K562 (cell line): ENCODE results near the gene TMEM204. TPM values are rescaled to one million over a fixed set of nuclear protein-coding genes. Genes with fewer than 3 reads are reported as not detected.
A peak's percentile ranks its signal among the peaks of the same experiment; 100 is the strongest.

ENCODE experiments used
- ATF1 ChIP-seq, 2 experiments: fragments of 450-650 bp in 1 of 2; IDR thresholded peaks; 2 replicates each; pipeline ENCODE4 v1.6.1; 2016; ENCODE audit warnings: missing compliant biosample characterization in 1 of 2, missing genetic modification characterization in 1 of 2
- BCOR ChIP-seq: fragments of 450-650 bp; IDR thresholded peaks from 2 replicates; pipeline ENCODE4 v1.6.1; 2016
- CTCF ChIP-seq, 3 experiments: IDR thresholded peaks in 2 of 3; conservative IDR thresholded peaks in 1 of 3; 2 replicates each; pipeline ENCODE4 v1.5.1; 2011 to 2012; ENCODE audit warnings: low read length in 3 of 3, mild to moderate bottlenecking in 3 of 3, control low read depth in 2 of 3, improper control_type of control experiment in 1 of 3, inconsistent platforms in 1 of 3, low read depth in 1 of 3, mixed read lengths in 1 of 3, moderate library complexity in 1 of 3; ENCODE audit not compliant: insufficient read depth in 2 of 3
- CXXC5 ChIP-seq: fragments of 250-450 bp; sonication (Bioruptor Pico); IDR thresholded peaks from 2 replicates; pipeline ENCODE4 v1.8.0; 2022; ENCODE audit warnings: inconsistent platforms, mild to moderate bottlenecking, moderate library complexity
- GABPA ChIP-seq: fragments of 200-800 bp; sonication (Bioruptor generic); conservative IDR thresholded peaks from 2 replicates; pipeline ENCODE4 v1.6.1; 2016; ENCODE audit warnings: low read depth, missing genetic modification characterization, missing compliant biosample characterization
- HBP1 ChIP-seq: fragments of 450-650 bp; formaldehyde crosslinking; IDR thresholded peaks from 2 replicates; pipeline ENCODE4 v1.4.0; 2022; ENCODE audit warnings: missing genetic modification characterization
- HDAC1 ChIP-seq, 2 experiments: fragments of 450-650 bp; IDR thresholded peaks; 2 replicates each; pipeline ENCODE4 v1.6.1; 2016 to 2017; ENCODE audit warnings: inconsistent platforms in 1 of 2, mild to moderate bottlenecking in 1 of 2, moderate library complexity in 1 of 2
- MYNN ChIP-seq, 2 experiments: sonication (generic); formaldehyde crosslinking in 1 of 2; IDR thresholded peaks; 2 replicates each; pipeline versions ENCODE4 v1.5.0 to v1.6.1; 2016 to 2020; ENCODE audit warnings: antibody characterized with exemption in 1 of 2, missing genetic modification reagents in 1 of 2
- POLR2H ChIP-seq: IDR thresholded peaks from 2 replicates; pipeline ENCODE4 v1.6.1; 2016; ENCODE audit warnings: missing genetic modification characterization, low read depth, mild to moderate bottlenecking, control low read depth, missing compliant biosample characterization, moderate library complexity
- RFX1 ChIP-seq: fragments of 450-650 bp; IDR thresholded peaks from 2 replicates; pipeline ENCODE4 v1.6.1; 2016; ENCODE audit warnings: mild to moderate bottlenecking, moderate library complexity
- SMC3 ChIP-seq: conservative IDR thresholded peaks from 2 replicates; pipeline ENCODE4 v1.6.1; 2011; ENCODE audit warnings: low read depth, low read length, improper control_type of control experiment; ENCODE audit not compliant: insufficient read depth
- TFAP4 ChIP-seq: sonication (generic); formaldehyde crosslinking; IDR thresholded peaks from 2 replicates; pipeline ENCODE4 v1.8.0; 2022; ENCODE audit warnings: missing genetic modification reagents, mild to moderate bottlenecking, moderate library complexity, borderline replicate concordance
- TGIF2 ChIP-seq: sonication (generic); formaldehyde crosslinking; IDR thresholded peaks from 2 replicates; pipeline ENCODE4 v1.8.1; 2022; ENCODE audit warnings: mild to moderate bottlenecking, missing genetic modification reagents, moderate library complexity
- ZNF197 ChIP-seq: fragments of 200-800 bp; sonication (Bioruptor generic); IDR thresholded peaks from 2 replicates; pipeline ENCODE4 v1.6.1; 2016; ENCODE audit warnings: low read depth, missing genetic modification characterization, missing compliant biosample characterization
- ZNF395 ChIP-seq: fragments of 200-800 bp; sonication (Bioruptor generic); IDR thresholded peaks from 2 replicates; pipeline ENCODE4 v1.6.1; 2017; ENCODE audit warnings: missing genetic modification characterization, missing compliant biosample characterization
- ZNF639 ChIP-seq, 2 experiments: fragments of 200-800 bp in 1 of 2; sonication (Bioruptor generic) in 1 of 2; sonication (generic) in 1 of 2; formaldehyde crosslinking in 1 of 2; IDR thresholded peaks in 1 of 2; conservative IDR thresholded peaks in 1 of 2; 2 replicates each; pipeline versions ENCODE4 v1.5.0 to v1.6.1; 2016 to 2020; ENCODE audit warnings: missing compliant biosample characterization in 1 of 2, missing genetic modification characterization in 1 of 2, missing genetic modification reagents in 1 of 2
- ZNF644 ChIP-seq: fragments of 200-800 bp; sonication (Bioruptor generic); IDR thresholded peaks from 2 replicates; pipeline ENCODE4 v1.6.1; 2016; ENCODE audit warnings: low read depth, missing genetic modification characterization, missing compliant biosample characterization
- polyA plus RNA-seq, 8 experiments: library from polyadenylated mRNA; depleted of rRNA in 4 of 8; stranded (reverse) in 5 of 8; unstranded in 3 of 8; fragments of >200 nt; fragmentation: Nextera tagmentation in 2 of 8; fragmentation: Illumina TruSeq in 1 of 8; extraction: Ambion mirVana in 2 of 8; extraction: Trizol in 1 of 8; gene quantifications; 2 replicates each; pipeline versions ENCODE4 v1.2.1 to v1.2.3, GENCODE V29; 2011 to 2014; ENCODE audit warnings: inconsistent platforms in 1 of 8, missing spikeins in 1 of 8
- total RNA-seq, 7 experiments: library from RNA; depleted of rRNA in 6 of 7; stranded (reverse); fragments of >200 nt in 6 of 7; fragmentation: Illumina TruSeq in 2 of 7; extraction: Trizol in 2 of 7; gene quantifications; 2 replicates each; pipeline versions ENCODE4 v1.2.1 to v1.2.3, GENCODE V29; 2011 to 2021; ENCODE audit warnings: low replicate concordance in 1 of 7

Gene TMEM204
- total and polyA plus RNA-seq, 9 of the 15 experiments (the other 6 are each of a cell fraction or from before 2014, with no cell fraction given), result 0.04 to 0.18 TPM; not detected in 7

GRCh38 chr16:1543085-1543896, 9.8 kb downstream of the TMEM204 start (continued):
- TF ChIP-seq GABPA (tag), result peak; percentile 74
- 0 out of 2 replicates have a peak, but pooled peaks have one; percentile 35 for TF ChIP-seq MYNN (IDR thresholded peaks at IDR 0.05)
- TF ChIP-seq MYNN (CRISPR knock-in tag; IDR thresholded peaks at IDR 0.05), result no peak
- TF ChIP-seq ATF1 (CRISPR knock-in tag; IDR thresholded peaks at IDR 0.05), result no peak
- TF ChIP-seq ATF1 (tag; IDR thresholded peaks at IDR 0.05), result no peak
- 0 out of 2 replicates have a peak, but pooled peaks have one; percentile 27 for TF ChIP-seq ZNF197 (CRISPR knock-in tag)
- TF ChIP-seq TGIF2 (CRISPR knock-in tag), result no peak
- TF ChIP-seq SMC3, result 0 out of 2 replicates have a peak, but pooled peaks have one; percentile 12
- peak; percentile 49; the same call in 1 of the 2 replicates for TF ChIP-seq TFAP4 (CRISPR knock-in tag)
- no peak for TF ChIP-seq HDAC1 (IDR thresholded peaks at IDR 0.05)
- no peak for TF ChIP-seq ZNF644 (tag)
- peak; percentile 35 to 53 (median 36); a peak in 3 of 6 replicates for TF ChIP-seq CTCF (IDR thresholded peaks at IDR 0.05 in 2 of 3, conservative IDR thresholded peaks at IDR 0.05 in 1 of 3; ENCODE audit: insufficient read depth in 2 of 3, low read depth in 1 of 3, low read length in 3 of 3)
- no peak for TF ChIP-seq POLR2H (tag)
- peak; percentile 10; the same call in 1 of the 2 replicates for TF ChIP-seq BCOR
- TF ChIP-seq CXXC5 (CRISPR knock-in tag), result peak; percentile 24
- 0 out of 2 replicates have a peak, but pooled peaks have one; percentile 63 for TF ChIP-seq ZNF395
- 0 out of 4 replicates have a peak, but pooled peaks of 1 of the 2 experiments have one; percentile 33 for TF ChIP-seq ZNF639 (CRISPR knock-in tag; conservative IDR thresholded peaks at IDR 0.05 in 1 of 2, IDR thresholded peaks at IDR 0.05 in 1 of 2)
- no peak for TF ChIP-seq RFX1
- TF ChIP-seq HBP1 (CRISPR knock-in tag), result 0 out of 2 replicates have a peak, but pooled peaks have one; percentile 14
